GM18868 (cell line): ENCODE measurements around the gene CREB3L2.
"Not testable (repeated sequence)": the region's sequence is repeated elsewhere in the genome, so short reads cannot be mapped to it uniquely, and the experiment has no call there.

Source experiments
- ATAC-seq: cut with Tn5 transposase; IDR thresholded peaks from one replicate; pipeline ENCODE4 v1.9.1; 2021; ENCODE audit warnings: mild to moderate bottlenecking, moderate library complexity; ENCODE audit not compliant: unreplicated experiment

The CREB3L2 gene

GRCh38 chr7:137935884-137936508, 65.9 kb downstream of the CREB3L2 start:
- ATAC-seq = peak; percentile 23

- peak; percentile 83 for ATAC-seq
Observed at GRCh38 chr7:137934941-137935883, 66.7 kb downstream of the CREB3L2 start.

GRCh38 chr7:137934176-137934826, 67.6 kb downstream of the CREB3L2 start:
- no peak for ATAC-seq

- ATAC-seq = no peak
Observed at GRCh38 chr7:137933270-137934017, 68.4 kb downstream of the CREB3L2 start.

GRCh38 chr7:137932881-137933269, 69.0 kb downstream of the CREB3L2 start:
- ATAC-seq = no peak

GRCh38 chr7:137931823-137932222, 70.1 kb downstream of the CREB3L2 start:
- no peak for ATAC-seq

- no peak for ATAC-seq
Observed at GRCh38 chr7:137930581-137930980, 71.3 kb downstream of the CREB3L2 start.

GRCh38 chr7:137928626-137929025, 73.3 kb downstream of the CREB3L2 start:
- no peak for ATAC-seq

- ATAC-seq = no peak
Observed at GRCh38 chr7:137927386-137927785, 74.5 kb downstream of the CREB3L2 start.

- not testable (repeated sequence) for ATAC-seq
Observed at GRCh38 chr7:137926206-137926605, 75.7 kb downstream of the CREB3L2 start.

GRCh38 chr7:137925754-137926153, 76.1 kb downstream of the CREB3L2 start:
- ATAC-seq = no peak

GRCh38 chr7:137925091-137925490, 76.8 kb downstream of the CREB3L2 start:
- ATAC-seq = no peak

GRCh38 chr7:137923380-137923779, 78.5 kb downstream of the CREB3L2 start:
- ATAC-seq = no peak

- no peak for ATAC-seq
Observed at GRCh38 chr7:137920637-137921399, 81.1 kb downstream of the CREB3L2 start.

GRCh38 chr7:137919987-137920386, 81.9 kb downstream of the CREB3L2 start:
- ATAC-seq = no peak

- ATAC-seq = peak; percentile 51
Observed at GRCh38 chr7:137916980-137917645, 84.8 kb downstream of the CREB3L2 start.

- ATAC-seq = no peak
Observed at GRCh38 chr7:137916564-137916963, 85.3 kb downstream of the CREB3L2 start.

- ATAC-seq = no peak
Observed at GRCh38 chr7:137915266-137915665, 86.6 kb downstream of the CREB3L2 start.

GRCh38 chr7:137913985-137914384, 87.9 kb downstream of the CREB3L2 start:
- ATAC-seq = no peak

GRCh38 chr7:137909042-137909441, 92.8 kb downstream of the CREB3L2 start:
- no peak for ATAC-seq
